ENCODE measurements around the gene PTGES3.

Gene PTGES3

DNA sequence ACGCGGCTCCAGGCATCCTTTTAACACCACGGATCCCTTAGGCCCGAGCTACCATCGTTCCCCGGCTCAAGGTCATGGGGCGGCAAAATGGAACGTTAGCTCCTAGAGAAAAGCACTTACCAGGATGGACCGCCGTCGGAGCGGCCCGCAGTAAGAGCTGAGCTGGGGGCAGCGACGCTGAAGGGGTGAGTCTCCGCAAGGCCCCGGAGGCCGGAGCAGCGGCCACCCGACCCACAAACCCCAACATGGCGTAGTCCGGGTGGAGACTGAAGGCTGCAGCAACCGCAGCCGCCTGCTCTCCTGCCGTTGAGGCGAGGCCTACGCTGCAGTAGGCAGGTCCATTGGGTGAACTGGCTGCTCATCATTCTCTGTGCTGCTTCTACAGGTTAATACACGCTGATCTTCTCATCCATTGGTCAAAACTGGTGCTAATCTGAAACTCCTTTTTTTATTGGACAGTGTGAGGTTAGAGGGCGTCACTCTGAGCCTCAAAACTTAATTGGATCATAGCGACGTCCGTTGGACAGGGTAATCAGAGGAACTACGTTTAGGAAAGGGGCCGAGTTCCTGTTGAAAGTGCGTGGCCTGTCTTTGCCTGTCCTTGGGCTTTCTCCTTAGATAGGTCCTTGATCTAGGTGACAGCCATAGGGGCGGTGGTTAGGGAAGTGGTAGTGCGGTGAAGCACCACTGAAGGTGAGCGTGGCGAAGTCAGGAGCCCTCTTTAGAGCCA, 42.2 kb downstream of the PTGES3 start, which contains the start of gene ATP5F1B:
TSS of gene ATP5F1B (minus strand) at position 268 of the 730 bp plus-strand sequence. CDS start at position 247, 21 bp downstream.
- peak; percentile 99 for DNase-seq

DNA sequence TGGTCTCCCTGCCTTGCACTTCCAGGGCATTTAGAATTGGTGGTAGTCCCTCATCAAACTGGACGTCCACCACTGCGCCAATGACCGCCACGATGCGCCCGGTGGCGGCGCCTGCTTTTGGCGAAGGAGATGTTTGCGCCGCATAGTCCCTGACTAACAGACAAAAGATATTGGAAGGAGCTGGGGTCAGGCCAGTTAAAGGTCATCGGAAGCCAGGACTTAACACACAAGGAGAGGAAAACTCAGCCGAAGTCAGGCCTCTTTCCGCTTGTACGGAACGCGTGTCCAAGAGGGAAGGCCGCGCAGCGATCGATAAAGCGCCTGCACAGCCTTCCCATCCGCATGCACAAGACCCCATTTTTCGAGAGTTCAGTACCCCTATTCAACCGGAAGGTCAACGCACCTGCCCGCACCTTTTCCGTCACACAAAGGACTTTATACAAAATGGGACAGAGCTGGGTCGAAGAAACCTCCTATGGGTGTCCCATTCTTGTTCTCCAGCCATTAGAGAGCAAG, 42.8 kb downstream of the PTGES3 start:
- DNase-seq, result no peak

DNA sequence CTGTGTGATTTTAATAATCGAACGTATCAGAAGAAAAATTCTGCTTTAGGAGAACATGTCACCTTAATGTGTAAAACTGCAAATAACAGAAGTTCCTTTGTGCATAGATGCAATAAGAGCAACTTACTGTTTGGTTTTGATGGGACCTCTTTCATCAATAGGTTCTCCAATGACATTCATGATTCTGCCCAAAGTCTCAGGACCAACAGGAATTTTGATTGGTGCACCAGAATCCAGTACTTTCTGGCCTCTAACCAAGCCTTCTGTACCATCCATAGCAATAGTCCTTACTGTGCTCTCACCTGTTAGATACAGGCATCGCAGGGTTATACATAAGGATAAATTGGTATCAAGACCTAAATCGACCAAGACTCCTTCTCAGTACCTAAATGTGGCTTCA, 43.4 kb downstream of the PTGES3 start:
- peak; percentile 6 for DNase-seq

DNA sequence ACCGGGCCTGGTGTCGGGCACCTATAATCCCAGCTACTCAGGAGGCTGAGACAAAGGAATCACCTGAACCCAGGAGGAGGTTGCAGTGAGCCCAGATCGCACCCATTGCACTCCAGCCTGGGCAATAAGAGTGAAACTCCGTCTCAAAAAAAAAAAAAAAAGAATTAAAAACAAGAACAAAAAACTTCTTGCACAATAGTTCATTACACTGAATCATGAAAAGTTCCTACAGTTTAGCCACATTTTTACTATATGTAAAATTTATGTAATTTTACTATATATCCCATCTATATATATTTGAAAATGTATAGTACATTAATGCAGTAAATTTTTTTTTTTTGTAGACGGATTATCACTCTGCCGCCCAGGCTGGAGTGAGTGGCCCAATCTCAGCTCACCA, 46.9 kb downstream of the PTGES3 start:
- DNase-seq, result no peak

DNA sequence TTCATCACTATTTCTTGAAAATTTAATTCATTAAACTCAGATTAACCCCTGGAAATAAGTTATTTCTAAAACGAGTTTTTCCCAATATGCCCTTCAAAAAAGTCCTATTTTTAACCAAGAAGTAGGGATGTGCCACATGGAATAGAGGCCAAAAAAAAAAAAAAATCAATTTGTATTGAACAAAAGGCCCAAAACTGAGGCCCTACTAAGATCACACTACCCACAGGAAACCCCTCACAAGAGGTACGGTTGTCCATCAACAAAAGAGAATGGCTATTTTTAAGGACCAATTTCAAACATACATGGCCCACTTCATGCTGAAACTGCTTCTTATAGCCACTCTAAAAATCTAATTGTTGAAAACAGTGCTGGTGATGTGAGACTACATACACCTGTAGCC, 50.5 kb downstream of the PTGES3 start:
- no peak for DNase-seq

DNA sequence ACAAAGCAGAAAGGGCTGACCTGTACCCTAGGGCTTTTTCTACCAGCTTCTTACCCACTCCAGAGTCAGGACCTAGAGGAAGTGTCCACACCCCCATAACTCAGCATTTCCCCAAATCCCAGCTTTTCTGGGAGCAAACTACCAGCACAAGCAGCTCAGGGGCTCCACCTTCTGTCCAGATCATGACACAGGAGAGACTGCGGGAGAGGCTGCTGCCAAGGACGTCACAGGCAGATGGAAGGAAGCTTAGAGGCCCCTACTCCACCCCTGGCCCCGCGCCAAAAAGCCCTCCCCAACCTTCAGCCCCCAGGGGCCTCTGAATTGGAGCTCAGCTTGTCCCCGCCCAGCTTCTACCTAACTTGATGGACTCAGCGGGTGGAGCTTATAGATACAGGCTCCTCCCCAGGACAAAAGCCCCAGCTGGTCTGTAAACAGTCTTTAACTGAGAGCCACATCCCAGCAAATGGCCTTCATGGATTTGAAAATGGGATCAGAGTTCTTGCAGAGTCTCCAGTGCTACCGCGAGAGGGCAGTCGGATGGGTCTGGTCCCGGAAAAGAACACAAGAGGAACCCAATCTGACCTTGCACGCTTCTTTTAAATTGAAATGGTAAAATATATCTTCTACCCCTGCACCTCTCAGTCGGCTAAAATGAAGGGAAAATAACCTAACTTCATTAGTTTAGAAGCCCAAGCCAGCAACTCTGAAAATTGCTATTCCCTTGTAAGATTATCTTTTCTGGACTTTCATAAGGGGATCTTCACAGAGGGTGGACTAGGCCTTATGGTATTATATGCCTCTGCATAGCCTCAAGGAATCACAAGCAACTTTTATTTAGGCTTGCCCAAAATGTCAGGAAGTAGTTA, 51.2 kb downstream of the PTGES3 start:
- DNase-seq, result peak; percentile 97

DNA sequence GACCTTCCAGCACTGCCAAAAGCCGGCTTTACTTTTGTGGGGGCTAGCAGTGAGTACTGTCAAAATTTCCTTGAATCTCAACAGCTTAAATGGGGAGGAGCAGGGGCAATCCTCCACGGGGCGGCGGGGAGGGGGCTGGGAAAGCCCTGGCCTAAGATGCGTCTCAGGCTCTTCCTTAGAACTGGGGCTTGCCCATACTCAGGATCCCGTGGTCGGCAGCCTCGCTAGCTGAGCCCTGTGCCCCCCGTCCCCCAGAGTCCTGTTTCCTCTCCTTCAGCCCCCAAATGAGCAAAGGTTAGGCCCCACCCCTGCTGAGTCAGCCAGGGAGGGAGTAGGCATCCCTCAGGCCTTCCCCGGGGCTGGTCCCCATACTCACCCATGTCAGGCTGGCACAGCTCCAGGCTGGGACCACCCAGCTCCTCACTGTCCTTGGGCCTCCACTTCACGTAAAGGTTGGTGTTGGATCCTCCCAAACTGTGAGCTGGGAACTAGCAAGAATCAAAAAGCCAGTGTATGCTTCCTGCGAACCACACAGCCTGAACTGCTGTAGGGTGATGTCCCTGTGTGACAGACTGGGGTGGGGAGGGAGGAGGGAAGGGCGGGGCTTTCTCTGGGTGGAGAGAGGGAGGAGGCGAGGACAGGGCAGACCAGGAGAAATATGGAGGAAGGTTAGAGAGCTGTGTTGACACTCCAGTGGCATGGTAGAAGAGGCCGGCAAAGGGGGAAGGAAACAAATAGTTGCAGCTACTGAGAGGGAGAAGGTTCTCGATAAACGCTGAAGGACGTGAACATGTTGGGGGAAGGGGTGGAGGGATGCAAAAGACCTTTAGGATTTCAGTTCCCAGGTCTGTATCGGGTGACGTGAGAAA, 52.0 kb downstream of the PTGES3 start:
- DNase-seq, result peak; percentile 79

DNA sequence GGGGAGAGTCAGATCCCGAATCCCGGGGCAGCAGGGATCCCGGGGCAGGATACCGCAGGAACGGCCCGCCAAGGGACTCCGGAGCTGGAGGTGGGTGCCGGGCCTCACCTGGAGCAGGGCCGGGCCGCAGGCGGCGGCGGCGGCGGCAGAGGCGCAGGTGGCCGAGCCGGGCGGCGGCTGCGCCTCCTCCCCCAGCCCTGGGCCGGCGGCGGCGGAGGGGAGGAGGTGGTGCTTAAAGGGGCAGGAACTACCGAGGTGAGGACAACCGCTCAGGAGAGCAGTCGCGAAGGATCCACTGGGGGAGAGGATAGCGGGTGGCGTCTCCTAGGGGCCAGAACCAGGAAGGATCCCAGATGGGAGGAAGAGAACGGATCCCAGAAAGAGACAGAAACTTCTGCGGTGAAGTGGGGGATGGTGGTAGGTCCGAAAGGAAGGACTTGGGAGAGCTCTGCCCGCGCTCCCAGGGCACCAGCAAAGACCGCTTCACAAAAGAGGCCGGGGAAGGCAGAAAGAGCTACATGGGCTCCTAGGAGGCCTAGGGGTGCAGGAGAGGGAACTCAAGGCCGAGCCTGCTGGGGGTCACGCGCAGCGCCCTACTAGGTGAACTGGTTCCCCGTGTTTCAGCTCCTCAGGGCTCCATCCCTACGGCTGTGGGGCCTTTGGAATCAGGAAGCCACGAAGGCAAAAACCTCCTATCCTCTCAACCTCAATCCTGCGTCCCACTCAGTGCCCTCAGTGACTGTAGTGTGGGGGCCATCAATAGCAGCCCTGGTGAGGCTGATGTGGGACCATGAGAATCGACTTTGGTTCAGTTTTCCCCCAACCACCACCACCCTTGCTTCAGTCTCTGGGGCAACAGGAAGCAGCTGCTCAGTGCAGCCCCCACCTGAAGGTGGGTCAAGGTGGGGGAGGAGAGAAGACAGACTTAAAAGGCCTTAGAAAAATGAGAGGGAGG, 53.0 kb downstream of the PTGES3 start:
- peak; percentile 70 for DNase-seq

DNA sequence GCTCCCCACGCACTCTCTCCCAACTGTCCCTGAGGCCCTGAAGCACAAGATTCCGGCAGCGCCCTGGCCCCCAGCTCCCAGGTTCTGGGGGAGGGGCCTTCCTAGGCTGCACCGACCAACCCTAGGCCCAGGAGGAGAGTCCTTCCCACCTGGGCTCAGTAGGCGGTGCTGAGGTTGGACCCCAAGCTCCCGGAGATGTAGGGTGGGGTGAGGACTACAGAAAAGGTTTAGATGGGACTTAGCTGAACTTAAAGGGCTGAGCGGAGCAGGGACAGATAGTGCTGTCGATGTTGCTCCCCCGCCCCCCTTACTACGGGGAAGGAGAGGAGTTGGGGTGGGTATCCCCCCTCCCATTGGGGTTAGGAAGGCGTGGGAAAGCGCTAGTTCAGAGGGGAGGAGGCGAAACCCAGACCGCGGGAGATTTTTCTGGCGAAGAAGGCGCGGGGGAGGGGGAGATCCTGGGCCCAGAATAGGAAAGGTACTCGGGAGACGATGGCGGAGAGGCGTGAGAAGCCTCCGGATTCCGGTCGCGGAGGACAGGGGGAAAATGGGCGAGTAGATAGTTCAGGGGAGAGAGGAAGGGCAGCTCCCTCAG, 53.7 kb downstream of the PTGES3 start:
- DNase-seq, result peak; percentile 19

DNA sequence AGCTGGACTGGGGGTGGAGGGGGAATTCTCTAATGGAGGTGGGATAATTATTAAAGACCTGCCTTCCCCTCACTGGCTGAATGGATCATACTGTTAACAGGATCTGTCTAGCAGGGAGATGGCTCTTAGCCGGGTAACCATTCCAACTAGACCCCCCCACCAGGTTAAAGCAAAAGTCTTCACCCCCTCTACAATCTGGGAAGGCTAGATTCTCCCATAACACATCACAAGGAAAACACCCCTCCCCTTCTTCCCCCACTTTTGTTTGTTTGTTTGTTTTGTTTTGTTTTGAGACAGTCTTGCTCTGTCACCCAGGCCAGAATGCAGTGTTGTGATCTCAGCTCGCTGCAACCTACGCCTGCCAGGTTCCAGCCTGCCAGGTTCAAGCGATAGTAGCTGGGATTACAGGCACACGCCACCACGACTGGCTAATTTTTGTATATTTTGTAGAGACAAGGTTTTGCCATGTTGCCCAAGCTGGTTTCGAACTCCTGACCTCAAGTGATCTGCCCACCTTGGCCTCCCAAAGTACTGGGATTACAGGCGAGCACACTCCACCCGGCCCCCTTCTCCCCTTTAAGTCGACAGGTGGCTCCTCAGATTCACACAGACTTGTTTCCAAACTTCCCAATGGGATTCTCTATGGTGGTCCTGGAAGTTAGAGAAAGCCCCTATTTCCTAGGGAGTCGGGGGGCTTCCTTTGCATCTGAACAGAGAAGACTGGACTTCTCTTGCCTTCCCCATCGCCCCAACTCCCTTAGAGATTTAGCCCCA, 54.4 kb downstream of the PTGES3 start:
- DNase-seq, result no peak

DNA sequence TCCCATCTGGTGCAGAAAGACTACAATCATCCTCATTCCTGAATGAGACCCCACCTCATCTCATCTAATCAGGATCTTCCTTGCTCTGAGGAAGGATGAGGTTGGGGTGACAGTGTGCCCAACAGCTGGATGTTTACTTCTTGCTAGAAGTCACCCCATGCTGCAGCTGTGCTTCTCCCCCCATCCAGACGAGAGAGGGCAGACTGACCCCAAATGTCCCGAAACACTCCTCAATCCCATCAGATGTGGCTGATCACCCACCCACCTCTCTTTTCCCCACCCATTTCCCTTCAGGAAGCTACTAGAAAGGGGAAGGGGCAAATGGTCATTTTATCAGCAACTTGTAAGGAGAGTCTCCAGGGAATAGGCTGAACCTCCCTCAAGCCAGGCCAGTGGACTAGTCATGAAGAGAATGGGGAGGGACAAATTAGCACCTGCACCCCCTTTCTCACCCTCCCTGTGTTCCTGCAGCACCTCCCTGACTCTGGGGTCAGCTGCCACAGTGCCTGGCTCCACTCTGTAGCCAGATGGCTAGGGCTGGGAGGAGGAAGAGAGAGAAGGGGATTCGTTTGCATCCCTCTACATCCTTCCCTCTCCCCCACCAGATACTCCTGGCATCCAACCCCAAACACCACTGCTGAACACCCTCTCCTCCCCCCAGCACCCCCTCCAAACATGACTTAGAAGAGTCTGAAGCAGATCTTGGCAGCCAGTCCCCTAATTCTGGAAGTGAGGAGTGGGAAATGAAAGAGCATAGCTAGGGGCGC, 55.2 kb downstream of the PTGES3 start:
- no peak for DNase-seq

DNA sequence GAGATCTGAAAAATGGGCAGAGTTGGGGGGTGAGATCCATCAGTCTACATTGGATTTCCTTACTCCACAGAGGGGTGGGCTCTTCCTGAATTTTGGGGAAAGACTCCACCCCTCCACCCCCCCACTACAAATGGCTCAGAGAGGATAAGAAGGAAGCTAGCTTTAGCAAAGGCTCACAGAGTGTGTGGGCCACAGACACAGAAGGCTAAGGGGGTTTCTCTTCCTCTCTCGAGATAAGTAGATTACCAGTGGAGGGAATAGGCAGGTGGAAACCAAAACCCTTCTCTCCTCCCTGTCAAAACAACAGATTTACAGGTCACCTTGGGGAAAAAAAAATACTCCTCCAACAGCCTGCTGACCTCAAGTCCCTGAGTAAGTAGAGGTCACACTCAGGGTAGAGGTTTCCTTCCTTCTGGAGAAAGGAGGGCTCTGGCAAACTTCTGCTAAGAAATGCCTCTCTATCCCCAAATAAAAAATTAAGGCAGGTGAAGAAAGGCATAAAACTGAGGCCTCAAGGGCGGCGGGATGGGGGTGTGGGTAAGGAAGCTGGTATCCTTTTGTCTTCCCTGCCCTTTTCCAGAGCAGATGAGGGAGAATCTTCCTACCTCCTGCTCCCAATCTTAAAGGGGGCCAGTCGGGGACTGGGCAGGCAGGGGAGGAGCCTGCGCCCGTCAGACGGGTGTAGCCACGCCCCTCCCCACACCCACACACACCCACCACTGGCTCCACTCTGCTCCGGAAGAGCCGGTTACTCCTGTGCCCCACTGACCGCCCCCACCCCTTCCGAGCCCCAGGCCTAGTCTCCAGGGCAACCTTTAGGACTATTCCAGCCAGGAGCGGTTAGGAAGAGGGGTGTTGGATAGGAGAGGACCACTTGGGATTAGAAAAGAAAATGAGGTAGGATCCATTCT, 56.0 kb downstream of the PTGES3 start:
- DNase-seq, result no peak

DNA sequence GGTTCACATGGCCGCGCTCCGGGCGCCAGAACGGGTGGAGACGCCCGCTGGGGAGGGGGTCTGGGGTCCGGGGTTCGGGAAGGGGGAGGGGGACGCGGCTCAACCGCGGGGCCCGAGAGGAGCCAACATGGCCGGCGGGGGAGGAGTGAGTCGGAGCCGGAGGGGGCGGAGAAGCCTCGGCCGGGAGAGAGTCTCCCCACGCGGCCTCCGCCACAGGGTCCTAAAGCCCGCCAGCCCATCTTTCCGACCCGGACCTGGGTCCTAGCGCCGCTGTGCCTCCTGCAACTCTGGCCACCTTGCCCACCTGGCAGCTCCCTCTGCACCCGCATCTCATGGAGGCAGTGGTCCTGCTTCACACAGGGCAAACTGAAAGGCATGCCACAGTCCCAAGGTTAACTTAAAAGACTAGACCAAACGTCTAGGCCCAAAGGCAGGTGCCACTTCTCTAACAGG, 57.9 kb downstream of the PTGES3 start, which contains the start of gene BAZ2A:
TSS of gene BAZ2A (minus strand) at position 147 of the 453 bp plus-strand sequence. CDS start 12,796 bp downstream, outside the sequence.
- DNase-seq, result peak; percentile 66

DNA sequence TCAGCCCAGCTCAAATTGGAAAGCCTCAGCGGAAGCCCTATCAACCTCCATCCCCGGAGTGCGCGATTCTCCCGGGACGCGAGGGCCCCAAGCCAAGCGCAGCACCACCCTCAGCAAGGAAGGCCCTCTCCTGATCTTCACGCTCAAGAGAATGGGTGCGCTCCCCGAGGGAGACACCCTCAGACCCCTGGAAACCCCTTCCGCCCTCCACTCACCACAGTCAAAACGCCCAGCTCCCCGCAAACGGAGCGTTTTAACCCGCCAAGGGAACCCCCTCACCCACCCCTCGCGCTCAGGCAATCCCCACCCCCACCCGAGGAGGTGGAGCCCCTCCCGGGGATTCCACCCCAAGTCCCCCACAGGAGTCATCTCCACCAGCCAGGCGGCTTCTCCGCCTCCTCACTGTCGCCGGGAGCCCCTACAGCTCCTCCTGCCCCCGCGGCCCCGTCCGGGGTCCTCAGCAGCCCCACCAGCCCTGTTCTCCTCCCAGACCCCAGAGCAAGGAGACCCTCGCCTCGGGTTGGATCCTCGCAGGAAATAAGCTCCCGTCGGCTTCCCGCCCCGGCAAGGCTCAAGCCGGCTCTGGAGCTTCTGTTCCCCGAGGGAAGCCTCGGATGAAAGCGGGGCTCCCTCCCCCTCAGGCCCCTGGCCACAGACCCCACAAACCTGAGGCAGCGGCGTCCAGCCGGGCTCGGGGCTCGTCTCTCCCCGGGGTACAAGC, 58.5 kb downstream of the PTGES3 start:
- no peak for DNase-seq

DNA sequence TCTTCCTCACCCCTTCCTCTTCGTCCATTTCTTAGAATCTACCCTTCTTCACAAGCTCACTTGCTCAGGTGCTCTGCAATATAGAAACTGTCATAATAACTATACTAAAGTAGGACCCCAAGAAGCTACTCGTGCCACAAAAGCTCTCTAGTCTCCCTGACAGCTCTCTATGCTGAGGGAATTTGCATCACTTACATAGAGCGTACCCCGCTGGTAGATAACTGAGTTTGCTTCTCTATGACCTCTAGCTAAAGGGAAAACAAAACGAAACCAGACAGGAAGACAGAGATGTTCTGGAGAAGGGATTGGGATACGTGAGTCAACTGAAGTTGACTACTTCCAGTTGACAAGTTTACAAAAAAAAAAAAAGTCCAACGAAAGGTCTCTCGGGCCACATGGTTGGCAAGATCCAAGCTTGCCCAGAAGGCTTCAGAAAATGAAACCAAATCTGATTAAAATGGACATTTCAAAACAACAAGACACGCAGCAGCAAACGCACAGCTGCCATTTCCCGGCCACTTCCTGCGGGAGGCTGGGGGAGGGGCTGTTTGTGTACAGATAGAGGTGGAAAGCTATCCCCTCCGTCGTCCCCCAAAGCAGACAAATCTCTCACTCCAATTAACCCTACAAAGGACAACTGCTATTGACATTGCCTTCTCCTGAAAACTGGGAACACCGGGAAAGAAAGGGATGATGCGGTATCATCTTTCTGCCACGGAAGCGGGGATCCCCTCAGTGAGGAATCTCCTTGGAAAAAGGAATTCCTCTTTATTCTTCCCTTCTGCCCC, 59.2 kb downstream of the PTGES3 start:
- DNase-seq, result no peak

DNA sequence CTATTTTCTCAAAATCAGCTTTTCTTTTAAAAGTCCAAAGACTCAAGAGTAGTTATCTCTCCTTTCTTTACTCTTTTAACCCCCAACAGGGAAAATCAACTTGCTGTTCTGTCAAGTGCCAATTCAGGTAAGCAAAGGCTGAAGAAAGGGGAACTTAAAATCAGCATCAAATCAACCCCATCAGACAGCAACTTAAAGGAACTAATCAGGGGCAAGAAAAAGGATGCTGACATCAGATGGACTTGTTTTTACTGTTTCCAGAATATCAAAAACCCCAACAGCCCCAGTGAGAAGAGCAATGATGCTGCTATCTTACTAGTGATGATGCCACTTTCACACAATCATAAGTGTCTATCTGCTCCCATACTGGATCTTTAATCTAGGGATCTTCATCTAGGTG, 61.4 kb downstream of the PTGES3 start:
- no peak for DNase-seq

DNA sequence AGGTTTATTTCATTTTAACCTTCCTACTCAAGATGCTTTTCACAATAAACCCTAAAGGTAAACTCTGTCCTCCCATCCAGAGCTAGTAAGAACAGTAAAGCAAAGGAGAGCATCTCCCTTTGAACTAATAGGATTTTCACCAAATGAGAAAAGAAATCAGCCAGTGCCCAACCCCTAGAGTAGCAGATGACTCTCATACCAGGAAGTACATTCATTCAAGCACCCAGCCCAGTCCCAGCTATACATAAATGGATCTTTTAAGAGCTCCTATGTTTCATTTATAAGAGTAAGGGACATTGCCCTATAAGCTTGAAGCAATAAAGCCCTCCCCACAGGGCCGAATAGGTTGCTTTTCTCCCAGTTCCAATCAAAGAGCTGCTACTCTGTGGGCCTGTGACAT, 65.5 kb downstream of the PTGES3 start:
- no peak for DNase-seq

Data from NCI-H2029 treated with DMSO at 0.1 percent for 48 hours (cell line).